ENCODE measurements around the gene AP1S2. TPM values are rescaled to one million over a fixed set of nuclear protein-coding genes. Genes with fewer than 3 reads are reported as not detected.

Gene AP1S2
- total RNA-seq, 1 donor from 2014 or later = 57.3 TPM

DNA sequence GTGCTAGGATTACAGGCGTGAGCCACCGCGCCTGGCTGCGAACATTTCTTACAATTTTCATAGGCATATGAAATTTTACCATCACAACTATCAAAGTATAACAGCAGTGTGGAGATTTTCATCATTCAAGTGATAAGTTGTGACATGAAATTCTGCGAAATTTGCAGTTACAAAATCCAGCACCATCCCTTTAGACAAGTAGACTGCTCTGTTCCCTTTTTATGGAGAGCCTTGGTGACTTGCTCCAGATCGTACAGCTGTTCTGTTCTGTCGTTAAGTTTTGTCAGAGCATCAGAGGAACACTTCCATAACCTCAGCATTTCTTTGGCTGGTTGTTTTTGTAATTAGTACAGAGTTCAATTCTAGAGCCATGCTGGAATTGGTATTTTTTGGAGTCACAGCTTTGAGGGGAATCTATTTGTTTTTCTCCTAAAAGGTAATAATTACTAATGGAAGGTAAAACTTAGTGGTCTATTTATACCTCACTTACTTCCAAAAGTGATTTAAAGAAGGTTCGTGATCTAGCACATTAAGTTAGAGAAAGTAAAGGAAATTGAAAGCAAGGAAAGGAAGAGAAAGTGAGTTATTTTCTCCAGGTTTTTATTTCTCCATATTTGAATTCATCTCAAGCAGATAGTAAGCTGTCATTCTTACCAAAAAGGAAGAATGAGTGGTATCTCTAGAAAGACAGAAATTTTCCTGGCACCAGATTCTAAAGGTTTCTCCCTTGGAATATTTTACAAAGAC, 42.2 kb downstream of the AP1S2 start:
- DNase-seq (ENCODE audit: low read depth in 2 of 2) = no peak

DNA sequence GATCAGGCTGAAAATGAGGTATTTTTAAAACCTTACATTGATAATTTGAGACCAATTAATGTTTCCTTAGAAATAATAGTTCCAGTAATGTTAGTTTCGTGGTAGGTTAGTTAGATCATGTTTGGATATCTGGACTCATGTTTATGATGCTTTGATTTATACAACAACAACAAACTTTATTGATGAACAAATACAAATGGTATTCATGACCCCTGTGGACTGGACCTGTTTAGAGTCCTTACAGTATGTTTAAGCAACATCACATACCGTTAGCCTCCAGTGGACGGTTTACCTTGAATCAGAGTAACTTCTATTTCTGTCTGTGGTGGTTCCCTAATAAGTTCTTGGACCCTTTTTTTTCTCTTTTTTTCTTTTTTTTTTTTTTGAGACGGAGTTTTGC, 46.4 kb downstream of the AP1S2 start:
- DNase-seq (ENCODE audit: low read depth in 2 of 2) = no peak

GRCh38 chrX:15804563-15804962, 50.0 kb downstream of the AP1S2 start:
- DNase-seq (ENCODE audit: low read depth in 2 of 2) = no peak

DNA sequence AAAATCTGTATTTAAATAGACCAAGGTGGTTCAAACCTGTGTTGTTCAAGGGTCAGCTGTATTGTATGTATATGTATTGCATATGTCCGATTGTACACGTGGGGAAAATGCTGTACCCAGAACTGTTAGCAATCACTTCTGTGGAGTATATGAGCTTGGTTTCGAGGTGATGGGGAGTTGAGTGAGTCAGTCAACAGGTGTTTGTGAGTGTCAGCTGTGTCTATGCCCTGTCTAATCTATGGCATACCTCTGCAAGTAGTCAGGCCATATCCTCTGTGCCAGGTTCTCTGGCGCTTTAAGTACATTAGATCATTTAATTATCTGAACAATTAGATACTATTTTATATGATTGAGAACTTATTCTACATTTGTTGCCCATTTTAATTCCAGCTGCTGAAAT, 56.9 kb downstream of the AP1S2 start:
- DNase-seq (ENCODE audit: low read depth in 2 of 2) = no peak

GRCh38 chrX:15790769-15791290, 63.8 kb downstream of the AP1S2 start:
- peak; percentile 3 to 25 for DNase-seq (ENCODE audit: low read depth in 2 of 2)

DNA sequence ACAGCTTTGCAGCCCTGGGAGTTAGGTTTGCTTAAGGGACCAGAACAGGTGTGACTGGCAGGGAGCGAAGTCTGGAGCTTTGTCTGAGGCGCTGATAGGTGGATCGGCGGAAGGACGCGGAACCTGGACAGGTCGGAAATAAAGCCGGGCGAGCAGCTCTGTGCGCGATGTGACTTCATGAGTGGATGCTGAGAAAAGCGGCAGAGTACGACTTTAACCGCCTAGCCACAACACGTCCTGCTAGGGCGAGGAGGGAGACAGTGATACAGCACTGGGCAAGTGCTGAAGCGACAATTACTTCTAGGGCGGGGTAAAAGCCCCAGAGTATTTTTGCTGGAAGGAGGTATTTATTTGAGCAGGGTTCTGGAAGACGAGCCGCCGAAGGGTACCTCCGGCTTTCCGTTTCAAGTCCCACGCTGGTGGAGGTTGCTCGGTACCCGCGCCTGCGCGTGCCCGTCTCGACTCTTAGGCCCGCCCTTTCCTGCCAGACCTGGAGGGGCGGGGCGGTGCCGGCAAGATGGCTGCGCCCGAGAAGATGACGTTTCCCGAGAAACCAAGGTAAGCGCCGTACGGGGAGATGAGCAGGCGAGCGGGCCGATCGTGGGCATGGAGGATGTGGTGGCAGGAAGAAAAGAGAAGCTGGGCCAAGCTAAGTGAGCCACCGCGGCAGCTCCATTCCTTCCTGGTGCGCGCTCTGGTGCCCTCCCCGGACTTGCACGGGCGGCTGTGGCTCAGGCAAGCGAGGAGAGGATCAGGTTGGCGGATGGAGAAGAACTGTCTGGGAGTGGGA, 64.4 kb downstream of the AP1S2 start, which contains the start of gene ZRSR2:
Gene ZRSR2 (plus strand): TSS at position 506 of the 790 bp plus-strand sequence. CDS start 12 bp downstream, at position 518.
- DNase-seq (ENCODE audit: low read depth in 2 of 2) = peak; percentile 72 to 79

- no peak for DNase-seq (ENCODE audit: low read depth in 2 of 2)
Observed at GRCh38 chrX:15786915-15787314, 67.7 kb downstream of the AP1S2 start.

DNA sequence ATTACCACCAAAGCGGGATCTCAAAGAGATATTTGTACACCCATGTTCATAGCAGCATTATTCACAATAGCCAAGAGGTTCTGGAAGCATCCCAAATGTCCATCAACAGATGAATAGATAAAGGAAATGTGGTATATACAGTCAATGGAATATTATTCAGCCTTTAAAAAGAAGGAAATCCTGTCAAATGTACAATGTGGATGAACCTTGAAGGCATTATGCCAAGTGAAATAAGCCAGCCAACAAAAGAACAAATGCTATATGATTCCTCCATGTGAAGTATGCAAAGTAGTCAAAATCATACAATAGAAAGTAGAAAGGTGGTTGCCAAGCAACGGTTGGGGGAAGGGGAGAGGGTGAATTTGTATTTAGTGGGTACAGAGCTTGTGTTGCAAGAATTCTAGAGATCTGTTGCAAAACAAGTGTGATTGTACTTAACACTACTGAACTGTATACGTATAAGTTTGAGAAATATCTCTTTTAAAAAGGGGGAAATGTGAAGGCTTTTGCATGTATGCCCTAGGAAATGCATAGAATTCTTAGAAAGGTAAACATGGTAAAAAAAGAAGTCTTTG, 69.3 kb downstream of the AP1S2 start:
- peak; percentile 2 to 92 for DNase-seq (ENCODE audit: low read depth in 2 of 2)

GRCh38 chrX:15781961-15782699, 72.5 kb downstream of the AP1S2 start:
- no peak for DNase-seq (ENCODE audit: low read depth in 2 of 2)

Other genes starting within 250 kb of the AP1S2 start
- gene CLTRN, start 190.0 kb downstream of the AP1S2 start, total RNA-seq = under 0.01 TPM in 1 of 2 replicates, not detected in the other
- 1.5 and 1.8 TPM in 2 replicates for gene CA5B, start 116.5 kb downstream of the AP1S2 start, total RNA-seq
- gene ZRSR2, start 64.3 kb downstream of the AP1S2 start, total RNA-seq = 2.0 and 2.2 TPM in 2 replicates

Data from lung microvascular endothelial cell (primary cell).